Type B pancreatic cell (in vitro differentiated cells): ENCODE data around the gene CYBB. TPM values are rescaled to one million over a fixed set of nuclear protein-coding genes. Genes with fewer than 3 reads are reported as not detected.

Source experiments
- DNase-seq: peaks from one replicate; pipeline ENCODE4 v3.0.0; 2021; ENCODE audit warnings: mixed read lengths; ENCODE audit not compliant: unreplicated experiment; ENCODE audit errors: extremely low spot score
- H3K27ac Mint-ChIP-seq: 2 replicates; pipeline ENCODE4 v1.8.0; 2021; ENCODE audit warnings: mild to moderate bottlenecking, mixed read lengths
- H3K27me3 Mint-ChIP-seq: 2 replicates; pipeline ENCODE4 v1.8.0; 2021; ENCODE audit warnings: mixed read lengths
- H3K36me3 Mint-ChIP-seq: 2 replicates; pipeline ENCODE4 v1.8.0; 2021; ENCODE audit warnings: mixed read lengths
- H3K4me1 Mint-ChIP-seq: one replicate; pipeline ENCODE4 v1.8.0; 2021; ENCODE audit warnings: mixed read lengths; ENCODE audit not compliant: unreplicated experiment
- H3K4me3 Mint-ChIP-seq: 2 replicates; pipeline ENCODE4 v1.8.0; 2021; ENCODE audit warnings: mild to moderate bottlenecking, mixed read lengths
- H3K9me3 Mint-ChIP-seq: 2 replicates; pipeline ENCODE4 v1.8.0; 2021; ENCODE audit warnings: mixed read lengths
- CTCF ChIP-seq: fragments of 200-600 bp; sonication (generic); conservative IDR thresholded peaks from 2 replicates; pipeline ENCODE4 v1.5.0; 2021; ENCODE audit warnings: antibody characterized with exemption, mild to moderate bottlenecking
- total RNA-seq: library from RNA; stranded (reverse); gene quantifications from 2 replicates; pipeline ENCODE4 v1.2.1, GENCODE V29; 2021; ENCODE audit warnings: low replicate concordance

The CYBB gene
- total RNA-seq, 1 donor from 2014 or later = 0.17 TPM

GRCh38 chrX:37862851-37863250 lies 83.0 kb downstream of the CYBB start:
- no peak overlapping the region for H3K4me3 Mint-ChIP-seq
- H3K4me1 Mint-ChIP-seq = peaks cover 5% of the 10 kb centered on the region
- H3K9me3 Mint-ChIP-seq = no peaks in the 10 kb centered on the region
- TF ChIP-seq CTCF = no peak
- H3K27ac Mint-ChIP-seq = no peak overlapping the region
- H3K27me3 Mint-ChIP-seq = no peaks in the 10 kb centered on the region
- no peak for DNase-seq
- no peaks in the 10 kb centered on the region for H3K36me3 Mint-ChIP-seq

Other genes starting within 250 kb of the CYBB start
- 0.59 and 1.1 TPM in 2 replicates for gene LANCL3, start 208.4 kb upstream of the CYBB start, total RNA-seq
- gene XK, start 94.3 kb upstream of the CYBB start, total RNA-seq = 1.6 and 1.7 TPM in 2 replicates
- gene DYNLT3, start 67.5 kb downstream of the CYBB start, total RNA-seq = 13.7 and 16.3 TPM in 2 replicates
- gene SYTL5, start 226.5 kb downstream of the CYBB start, total RNA-seq = 2.2 and 3.5 TPM in 2 replicates